Astrocyte (in vitro differentiated cells and primary cell): Measurements from ENCODE around the gene PALM3. TPM values are rescaled to one million over a fixed set of nuclear protein-coding genes. Genes with fewer than 3 reads are reported as not detected.

ENCODE experiments used
- DNase-seq: peaks from one replicate; pipeline ENCODE4 v3.0.0-alpha.2; 2010; ENCODE audit warnings: low read depth
- FAIRE-seq: peaks from 2 replicates; lab custom pipeline; 2011; peaks lifted over from hg19 to GRCh38; lab: Jason Lieb, UNC
- H2AFZ ChIP-seq: 2 replicates; pipeline ENCODE4 v1.6.0; 2012; ENCODE audit warnings: low read depth, low read length, inconsistent platforms
- H3K27ac ChIP-seq: 2 replicates; pipeline ENCODE4 v1.5.1; 2011; ENCODE audit warnings: low read depth, low read length, inconsistent platforms
- H3K27me3 ChIP-seq: 2 replicates; pipeline ENCODE4 v1.6.0; 2011; ENCODE audit warnings: low read length, inconsistent platforms; ENCODE audit not compliant: insufficient read depth
- H3K36me3 ChIP-seq: 2 replicates; pipeline ENCODE4 v1.5.1; 2011; ENCODE audit warnings: low read length, inconsistent platforms; ENCODE audit not compliant: insufficient read depth
- H3K4me1 ChIP-seq: 2 replicates; pipeline ENCODE4 v1.5.1; 2011; ENCODE audit warnings: low read length, inconsistent platforms; ENCODE audit not compliant: insufficient read depth
- H3K4me2 ChIP-seq: 2 replicates; pipeline ENCODE4 v1.6.0; 2012; ENCODE audit warnings: low read length, inconsistent platforms
- H3K4me3 ChIP-seq: 2 replicates; pipeline ENCODE4 v1.5.1; 2011; ENCODE audit warnings: low read depth, mild to moderate bottlenecking, low read length, inconsistent platforms; ENCODE audit not compliant: insufficient read depth
- H3K79me2 ChIP-seq: 2 replicates; pipeline ENCODE4 v1.6.0; 2012; ENCODE audit warnings: mild to moderate bottlenecking, low read length, inconsistent platforms; ENCODE audit not compliant: insufficient read depth
- H3K9ac ChIP-seq: 2 replicates; pipeline ENCODE4 v1.6.0; 2012; ENCODE audit warnings: mild to moderate bottlenecking, low read length, inconsistent platforms
- H3K9me3 ChIP-seq: 2 replicates; pipeline ENCODE4 v1.5.1; 2012; ENCODE audit warnings: low read depth, mild to moderate bottlenecking, low read length, inconsistent platforms; ENCODE audit not compliant: insufficient read depth
- H4K20me1 ChIP-seq: 2 replicates; pipeline ENCODE4 v1.6.0; 2012; ENCODE audit warnings: low read length, inconsistent platforms; ENCODE audit not compliant: insufficient read depth
- H3K27ac Mint-ChIP-seq: one replicate; pipeline ENCODE4 v1.8.0; 2021; ENCODE audit warnings: mild to moderate bottlenecking, mixed read lengths; ENCODE audit not compliant: unreplicated experiment
- H3K27me3 Mint-ChIP-seq: one replicate; pipeline ENCODE4 v1.8.0; 2021; ENCODE audit warnings: low read depth, mixed read lengths; ENCODE audit not compliant: unreplicated experiment
- H3K36me3 Mint-ChIP-seq: one replicate; pipeline ENCODE4 v1.8.0; 2021; ENCODE audit warnings: low read depth, mixed read lengths; ENCODE audit not compliant: unreplicated experiment
- H3K4me1 Mint-ChIP-seq: one replicate; pipeline ENCODE4 v1.8.0; 2021; ENCODE audit warnings: low read depth, mixed read lengths; ENCODE audit not compliant: unreplicated experiment
- H3K4me3 Mint-ChIP-seq: one replicate; pipeline ENCODE4 v1.8.0; 2021; ENCODE audit warnings: mild to moderate bottlenecking, moderate library complexity, mixed read lengths; ENCODE audit not compliant: unreplicated experiment
- H3K9me3 Mint-ChIP-seq: one replicate; pipeline ENCODE4 v1.8.0; 2021; ENCODE audit warnings: mild to moderate bottlenecking, mixed read lengths; ENCODE audit not compliant: unreplicated experiment
- EZH2 ChIP-seq: IDR thresholded peaks from 2 replicates; pipeline ENCODE4 v1.6.1; 2012; ENCODE audit warnings: mild to moderate bottlenecking, low read length, inconsistent platforms; ENCODE audit not compliant: insufficient read depth
- total RNA-seq: library from RNA; stranded (reverse); gene quantifications from 2 replicates; pipeline ENCODE4 v1.2.1, GENCODE V29; 2021
- TF ChIP-seq, protein P1 (sequence below): IDR thresholded peaks from 2 replicates; pipeline ENCODE4 v1.5.1; 2011; ENCODE audit warnings: low read depth, mild to moderate bottlenecking, inconsistent platforms, low read length, moderate library complexity; ENCODE audit not compliant: insufficient read depth

PALM3 gene
- total RNA-seq, 1 donor from 2014 or later = 1.6 TPM

DNA sequence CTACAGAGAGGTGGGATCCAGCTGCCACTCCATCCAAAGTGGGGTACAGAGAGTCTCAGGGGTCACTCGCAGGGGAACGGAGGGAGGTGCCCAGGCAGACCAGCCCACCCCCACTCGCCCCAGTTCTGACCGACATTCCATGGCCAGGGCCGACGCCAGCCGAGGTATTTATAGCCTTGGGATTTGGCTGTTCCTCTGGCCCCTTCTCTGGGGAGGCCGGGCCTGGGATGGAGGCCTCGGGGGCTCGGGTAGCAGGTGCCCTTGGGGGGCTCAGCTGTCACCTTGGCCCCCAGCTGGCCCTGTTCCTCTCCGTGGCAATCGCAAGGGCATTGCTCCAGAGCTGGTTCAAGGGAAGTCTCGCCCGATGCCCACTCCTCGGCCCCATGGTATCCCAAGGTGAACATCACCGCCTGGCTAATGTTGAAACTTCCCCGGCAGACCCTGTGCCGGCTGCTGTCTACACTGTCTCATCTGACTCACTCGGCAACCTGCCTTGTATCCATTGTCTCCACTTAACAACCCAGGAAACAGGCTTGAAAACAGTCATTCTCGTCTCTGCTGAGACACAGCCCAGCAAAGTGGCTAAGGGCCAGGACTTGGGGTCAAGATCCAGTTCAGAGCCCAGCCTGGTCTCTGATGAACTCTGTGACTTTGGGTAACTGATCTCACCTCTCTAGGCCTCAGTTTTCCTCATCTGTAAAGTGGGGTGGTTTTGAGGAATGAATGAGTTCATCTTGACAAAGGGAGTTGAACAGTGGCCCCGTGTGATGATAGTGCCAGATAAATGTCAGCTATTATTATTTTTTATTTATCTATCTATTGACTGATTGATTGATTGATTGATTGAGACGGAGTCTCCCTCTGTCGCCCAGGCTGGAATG, 45.9 kb upstream of the PALM3 start:
- no peak overlapping the region for H3K27ac Mint-ChIP-seq
- H3K27ac ChIP-seq = peak overlapping the region; percentile 58

DNA sequence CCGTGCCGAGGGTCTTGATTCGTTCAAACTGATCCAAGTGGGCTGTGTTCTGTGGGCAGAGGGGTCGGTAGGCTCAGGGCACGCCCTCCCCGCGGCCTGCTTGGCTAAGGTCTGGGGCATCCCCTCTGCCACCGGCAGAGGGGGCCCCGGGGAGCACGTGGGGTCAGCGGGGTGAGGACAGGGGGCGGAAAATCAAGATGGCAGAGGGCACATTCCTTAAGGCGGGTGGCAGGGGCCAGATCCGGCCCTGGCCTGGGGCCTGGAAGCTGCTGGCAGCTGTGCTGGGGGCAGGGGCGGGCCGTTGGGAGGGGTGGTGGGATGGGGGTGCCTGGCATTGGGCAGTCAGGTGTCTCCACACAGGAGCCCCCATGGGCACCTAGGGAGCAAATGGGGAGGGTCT, 45.0 kb upstream of the PALM3 start:
- Mint-ChIP-seq H3K27me3 (no peaks in the 10 kb centered on the region), H3K9me3 (no peaks in the 10 kb centered on the region), H3K36me3 (peaks cover 19% of the 10 kb centered on the region), H3K4me1 (no peaks in the 10 kb centered on the region), H3K4me3 (no peak overlapping the region), H3K27ac (no peak overlapping the region)
- Histone ChIP-seq H3K27me3 (no peaks in the 10 kb centered on the region), H3K4me2 (no peak overlapping the region), H3K9me3 (no peaks in the 10 kb centered on the region), H4K20me1 (peaks cover 18% of the 10 kb centered on the region), H3K9ac (no peak overlapping the region), H3K27ac (no peak overlapping the region), H3K4me1 (peaks cover 4% of the 10 kb centered on the region), H3K4me3 (no peak overlapping the region), H3K36me3 (peaks cover 3% of the 10 kb centered on the region), H3K79me2 (peaks cover 16% of the 10 kb centered on the region), H2AFZ (no peak overlapping the region)
- no peak for FAIRE-seq
- TF ChIP-seq EZH2 = no peak
- TF ChIP-seq, protein P1, sequence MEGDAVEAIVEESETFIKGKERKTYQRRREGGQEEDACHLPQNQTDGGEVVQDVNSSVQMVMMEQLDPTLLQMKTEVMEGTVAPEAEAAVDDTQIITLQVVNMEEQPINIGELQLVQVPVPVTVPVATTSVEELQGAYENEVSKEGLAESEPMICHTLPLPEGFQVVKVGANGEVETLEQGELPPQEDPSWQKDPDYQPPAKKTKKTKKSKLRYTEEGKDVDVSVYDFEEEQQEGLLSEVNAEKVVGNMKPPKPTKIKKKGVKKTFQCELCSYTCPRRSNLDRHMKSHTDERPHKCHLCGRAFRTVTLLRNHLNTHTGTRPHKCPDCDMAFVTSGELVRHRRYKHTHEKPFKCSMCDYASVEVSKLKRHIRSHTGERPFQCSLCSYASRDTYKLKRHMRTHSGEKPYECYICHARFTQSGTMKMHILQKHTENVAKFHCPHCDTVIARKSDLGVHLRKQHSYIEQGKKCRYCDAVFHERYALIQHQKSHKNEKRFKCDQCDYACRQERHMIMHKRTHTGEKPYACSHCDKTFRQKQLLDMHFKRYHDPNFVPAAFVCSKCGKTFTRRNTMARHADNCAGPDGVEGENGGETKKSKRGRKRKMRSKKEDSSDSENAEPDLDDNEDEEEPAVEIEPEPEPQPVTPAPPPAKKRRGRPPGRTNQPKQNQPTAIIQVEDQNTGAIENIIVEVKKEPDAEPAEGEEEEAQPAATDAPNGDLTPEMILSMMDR = no peak
- no peak for DNase-seq

More for the DNA sequence above, 45.9 kb upstream of the PALM3 start:
- no peak overlapping the region for H3K9ac ChIP-seq
- H3K4me2 ChIP-seq = no peak overlapping the region
- no peak for FAIRE-seq
- peaks cover 24% of the 10 kb centered on the region for H3K79me2 ChIP-seq
- H3K4me3 ChIP-seq = no peak overlapping the region
- Mint-ChIP-seq H3K4me3 (no peak overlapping the region), H3K27me3 (no peaks in the 10 kb centered on the region), H3K36me3 (peaks cover 19% of the 10 kb centered on the region), H3K4me1 (no peaks in the 10 kb centered on the region), H3K9me3 (no peaks in the 10 kb centered on the region)
- peaks cover 22% of the 10 kb centered on the region for H4K20me1 ChIP-seq
- no peak overlapping the region for H2AFZ ChIP-seq
- H3K27me3 ChIP-seq = no peaks in the 10 kb centered on the region
- H3K36me3 ChIP-seq = no peaks in the 10 kb centered on the region
- no peaks in the 10 kb centered on the region for H3K9me3 ChIP-seq
- H3K4me1 ChIP-seq = peaks cover 9% of the 10 kb centered on the region
- TF ChIP-seq, protein P1 = no peak
- no peak for TF ChIP-seq EZH2
- DNase-seq = peak; percentile 46

DNA sequence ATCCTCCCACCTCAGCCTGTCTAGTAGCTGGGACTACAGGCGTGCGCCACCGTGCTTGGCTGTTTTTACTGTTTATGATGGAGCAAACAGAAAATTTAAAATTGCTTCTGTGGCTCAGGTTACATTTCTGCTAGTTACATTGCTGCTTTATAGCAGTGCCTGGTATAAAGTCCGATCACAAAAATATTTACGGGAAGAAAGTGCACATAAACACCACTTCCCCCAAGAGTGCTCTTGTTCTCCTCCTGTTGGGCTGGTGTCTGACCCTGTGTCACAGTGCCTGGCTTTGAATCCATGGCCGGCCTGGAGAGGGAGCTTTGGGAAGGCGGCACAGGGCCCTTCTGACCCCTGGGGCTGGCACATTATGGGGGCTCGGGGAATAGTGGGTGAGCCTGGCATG, 43.8 kb upstream of the PALM3 start:
- peaks cover 6% of the 10 kb centered on the region for H3K36me3 ChIP-seq
- peaks cover 15% of the 10 kb centered on the region for H4K20me1 ChIP-seq
- H3K4me3 Mint-ChIP-seq = no peak overlapping the region
- peaks cover 22% of the 10 kb centered on the region for H3K36me3 Mint-ChIP-seq
- H2AFZ ChIP-seq = no peak overlapping the region
- no peak overlapping the region for H3K9ac ChIP-seq
- no peaks in the 10 kb centered on the region for H3K9me3 ChIP-seq
- no peaks in the 10 kb centered on the region for H3K27me3 Mint-ChIP-seq
- FAIRE-seq (no peak), DNase-seq (no peak)
- H3K4me2 ChIP-seq = no peak overlapping the region
- no peaks in the 10 kb centered on the region for H3K9me3 Mint-ChIP-seq
- H3K4me1 Mint-ChIP-seq = no peaks in the 10 kb centered on the region
- H3K79me2 ChIP-seq = peaks cover 11% of the 10 kb centered on the region
- TF ChIP-seq, protein P1 = no peak
- no peak for TF ChIP-seq EZH2
- no peak overlapping the region for H3K27ac Mint-ChIP-seq
- no peak overlapping the region for H3K4me3 ChIP-seq
- peaks cover 4% of the 10 kb centered on the region for H3K4me1 ChIP-seq
- H3K27me3 ChIP-seq = no peaks in the 10 kb centered on the region
- H3K27ac ChIP-seq = no peak overlapping the region
